Stimulated activated CD8-positive, alpha-beta memory T cell treated with anti-CD3 and anti-CD28 coated beads, Interleukin-12 subunit alpha, Interleukin-12 subunit beta, amount 100 ng/mL, for 4 hours (primary cell): Measurements from ENCODE around the gene NLK.

Source experiments
- DNase-seq: peaks from one replicate; pipeline ENCODE4 v3.0.0-alpha.2; 2020; ENCODE audit warnings: low read depth

NLK gene

GRCh38 chr17:28113269-28113668, 70.8 kb downstream of the NLK start:
- DNase-seq, result no peak

GRCh38 chr17:28115046-28115445, 72.6 kb downstream of the NLK start:
- DNase-seq, result no peak

- DNase-seq, result no peak
Observed at GRCh38 chr17:28117304-28117703, 74.8 kb downstream of the NLK start.

- no peak for DNase-seq
Observed at GRCh38 chr17:28118362-28118761, 75.9 kb downstream of the NLK start.

GRCh38 chr17:28119046-28119445, 76.6 kb downstream of the NLK start:
- no peak for DNase-seq

GRCh38 chr17:28119560-28119959, 77.1 kb downstream of the NLK start:
- no peak for DNase-seq

GRCh38 chr17:28120766-28121165, 78.3 kb downstream of the NLK start:
- DNase-seq, result no peak

GRCh38 chr17:28124962-28125361, 82.5 kb downstream of the NLK start:
- DNase-seq, result no peak

GRCh38 chr17:28125526-28126378, 83.3 kb downstream of the NLK start:
- DNase-seq, result no peak

- DNase-seq, result no peak
Observed at GRCh38 chr17:28127196-28127595, 84.7 kb downstream of the NLK start.

GRCh38 chr17:28128779-28129178, 86.3 kb downstream of the NLK start:
- no peak for DNase-seq

GRCh38 chr17:28130472-28130871, 88.0 kb downstream of the NLK start:
- no peak for DNase-seq

GRCh38 chr17:28131599-28131998, 89.1 kb downstream of the NLK start:
- no peak for DNase-seq

GRCh38 chr17:28133562-28133970, 91.1 kb downstream of the NLK start:
- no peak for DNase-seq

GRCh38 chr17:28136923-28137322, 94.4 kb downstream of the NLK start:
- DNase-seq, result no peak

GRCh38 chr17:28139822-28140221, 97.3 kb downstream of the NLK start:
- DNase-seq, result no peak

GRCh38 chr17:28141313-28141712, 98.8 kb downstream of the NLK start:
- DNase-seq, result no peak

GRCh38 chr17:28141773-28142172, 99.3 kb downstream of the NLK start:
- no peak for DNase-seq

- no peak for DNase-seq
Observed at GRCh38 chr17:28142305-28142704, 99.8 kb downstream of the NLK start.

- no peak for DNase-seq
Observed at GRCh38 chr17:28144019-28144418, 101.5 kb downstream of the NLK start.

- DNase-seq, result no peak
Observed at GRCh38 chr17:28145348-28145747, 102.9 kb downstream of the NLK start.

- no peak for DNase-seq
Observed at GRCh38 chr17:28147017-28147416, 104.5 kb downstream of the NLK start.

GRCh38 chr17:28151001-28151400, 108.5 kb downstream of the NLK start:
- DNase-seq, result no peak

GRCh38 chr17:28154214-28154613, 111.7 kb downstream of the NLK start:
- no peak for DNase-seq
